ENCODE results near the gene GLYR1. TPM values are rescaled to one million over a fixed set of nuclear protein-coding genes. Genes with fewer than 3 reads are reported as not detected.

The GLYR1 gene
- total RNA-seq, 1 donor from 2014 or later, result 105 TPM

DNA sequence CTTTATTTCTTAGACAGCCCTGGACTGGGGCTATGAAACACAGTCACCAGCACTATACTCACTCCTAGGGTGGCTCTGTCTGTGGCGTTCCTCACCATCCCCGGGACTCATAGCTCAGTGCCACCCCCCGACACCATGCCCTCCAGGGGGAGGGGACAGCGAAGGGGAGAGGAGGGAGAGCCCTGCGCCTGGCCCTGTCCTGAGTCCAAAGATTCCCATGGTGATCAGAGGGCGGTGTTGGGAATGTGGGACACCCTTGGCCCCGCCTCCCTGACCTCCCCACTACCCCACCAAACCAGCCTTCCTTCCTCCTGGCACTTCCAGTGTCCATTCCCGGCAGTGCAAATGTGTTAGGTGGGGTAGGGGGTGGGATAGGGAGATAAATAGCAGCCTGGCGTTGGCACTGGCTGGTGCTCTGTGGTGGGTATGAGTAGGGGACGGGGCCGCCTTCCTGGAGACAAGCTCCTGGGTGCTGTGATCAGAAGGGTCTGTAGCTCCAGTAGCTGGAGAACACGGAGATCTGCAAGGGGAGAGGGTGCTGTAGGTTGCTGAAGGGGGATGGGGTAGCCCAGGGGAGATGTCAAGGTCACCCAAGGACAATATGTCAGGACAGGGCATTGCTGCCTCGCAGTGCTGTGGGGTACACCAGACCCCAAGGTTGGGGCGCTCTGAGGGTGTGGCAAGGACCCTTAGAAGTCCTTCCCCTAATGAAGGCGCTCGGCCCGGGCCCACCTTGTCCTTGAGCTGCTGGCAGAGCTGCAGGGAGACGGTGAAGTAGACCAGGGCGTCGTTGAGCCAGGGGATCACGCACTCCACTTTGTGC, 49.9 kb downstream of the GLYR1 start:
- Mint-ChIP-seq H3K4me3 (no peak overlapping the region), H3K27ac (no peak overlapping the region), H3K9me3 (no peaks in the 10 kb centered on the region), H3K36me3 (peaks cover 6% of the 10 kb centered on the region), H3K4me1 (peaks cover 10% of the 10 kb centered on the region), H3K27me3 (ENCODE audit: low read depth) (no peaks in the 10 kb centered on the region)
- no peak for DNase-seq (ENCODE audit: low spot score in 2 of 2, unreplicated experiment in 2 of 2)
- TF ChIP-seq, protein P1, sequence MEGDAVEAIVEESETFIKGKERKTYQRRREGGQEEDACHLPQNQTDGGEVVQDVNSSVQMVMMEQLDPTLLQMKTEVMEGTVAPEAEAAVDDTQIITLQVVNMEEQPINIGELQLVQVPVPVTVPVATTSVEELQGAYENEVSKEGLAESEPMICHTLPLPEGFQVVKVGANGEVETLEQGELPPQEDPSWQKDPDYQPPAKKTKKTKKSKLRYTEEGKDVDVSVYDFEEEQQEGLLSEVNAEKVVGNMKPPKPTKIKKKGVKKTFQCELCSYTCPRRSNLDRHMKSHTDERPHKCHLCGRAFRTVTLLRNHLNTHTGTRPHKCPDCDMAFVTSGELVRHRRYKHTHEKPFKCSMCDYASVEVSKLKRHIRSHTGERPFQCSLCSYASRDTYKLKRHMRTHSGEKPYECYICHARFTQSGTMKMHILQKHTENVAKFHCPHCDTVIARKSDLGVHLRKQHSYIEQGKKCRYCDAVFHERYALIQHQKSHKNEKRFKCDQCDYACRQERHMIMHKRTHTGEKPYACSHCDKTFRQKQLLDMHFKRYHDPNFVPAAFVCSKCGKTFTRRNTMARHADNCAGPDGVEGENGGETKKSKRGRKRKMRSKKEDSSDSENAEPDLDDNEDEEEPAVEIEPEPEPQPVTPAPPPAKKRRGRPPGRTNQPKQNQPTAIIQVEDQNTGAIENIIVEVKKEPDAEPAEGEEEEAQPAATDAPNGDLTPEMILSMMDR (IDR thresholded peaks at IDR 0.05; ENCODE audit: unreplicated experiment), result no peak

DNA sequence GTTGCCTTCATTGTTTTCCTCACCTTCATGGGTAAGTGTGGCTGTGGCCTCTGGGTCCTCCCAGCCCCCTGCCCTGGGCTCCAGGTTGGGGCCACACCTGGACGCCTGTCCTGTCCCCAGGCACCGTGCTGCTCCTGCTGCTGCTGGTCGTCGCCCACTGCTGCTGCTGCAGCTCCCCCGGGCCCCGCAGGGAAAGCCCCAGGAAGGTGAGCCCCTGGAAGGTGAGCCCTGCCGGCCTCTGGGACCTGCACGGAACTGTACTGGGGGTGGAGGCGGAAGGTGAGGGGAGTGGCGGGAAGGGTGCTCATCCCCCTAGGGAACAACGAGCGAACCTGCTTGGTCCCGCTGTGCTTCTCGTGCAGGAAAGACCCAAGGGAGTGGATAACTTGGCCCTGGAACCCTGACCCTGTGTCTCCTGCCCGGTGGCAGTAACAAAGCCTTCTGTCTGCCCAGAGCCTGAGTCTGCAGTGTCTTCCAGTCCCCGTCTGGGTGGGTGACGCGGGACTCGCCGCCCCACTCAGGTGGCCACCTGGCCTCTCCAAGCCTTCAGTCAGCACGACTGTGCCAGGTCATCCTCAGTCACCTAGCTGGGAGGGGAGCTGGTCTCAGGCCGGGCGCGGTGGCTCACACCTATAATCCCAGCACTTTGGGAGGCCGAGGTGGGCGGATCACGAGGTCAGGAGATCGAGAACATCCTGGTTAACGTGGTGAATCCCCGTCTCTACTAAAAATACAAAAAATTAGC, 51.1 kb downstream of the GLYR1 start:
- no peaks in the 10 kb centered on the region for H3K27me3 Mint-ChIP-seq (ENCODE audit: low read depth)
- DNase-seq (ENCODE audit: low spot score in 2 of 2, unreplicated experiment in 2 of 2), result no peak
- TF ChIP-seq, protein P1 (IDR thresholded peaks at IDR 0.05; ENCODE audit: unreplicated experiment), result no peak
- peaks cover 6% of the 10 kb centered on the region for H3K36me3 Mint-ChIP-seq
- H3K4me3 Mint-ChIP-seq, result no peak overlapping the region
- H3K4me1 Mint-ChIP-seq, result peaks cover 4% of the 10 kb centered on the region
- H3K9me3 Mint-ChIP-seq, result no peaks in the 10 kb centered on the region
- no peak overlapping the region for H3K27ac Mint-ChIP-seq

DNA sequence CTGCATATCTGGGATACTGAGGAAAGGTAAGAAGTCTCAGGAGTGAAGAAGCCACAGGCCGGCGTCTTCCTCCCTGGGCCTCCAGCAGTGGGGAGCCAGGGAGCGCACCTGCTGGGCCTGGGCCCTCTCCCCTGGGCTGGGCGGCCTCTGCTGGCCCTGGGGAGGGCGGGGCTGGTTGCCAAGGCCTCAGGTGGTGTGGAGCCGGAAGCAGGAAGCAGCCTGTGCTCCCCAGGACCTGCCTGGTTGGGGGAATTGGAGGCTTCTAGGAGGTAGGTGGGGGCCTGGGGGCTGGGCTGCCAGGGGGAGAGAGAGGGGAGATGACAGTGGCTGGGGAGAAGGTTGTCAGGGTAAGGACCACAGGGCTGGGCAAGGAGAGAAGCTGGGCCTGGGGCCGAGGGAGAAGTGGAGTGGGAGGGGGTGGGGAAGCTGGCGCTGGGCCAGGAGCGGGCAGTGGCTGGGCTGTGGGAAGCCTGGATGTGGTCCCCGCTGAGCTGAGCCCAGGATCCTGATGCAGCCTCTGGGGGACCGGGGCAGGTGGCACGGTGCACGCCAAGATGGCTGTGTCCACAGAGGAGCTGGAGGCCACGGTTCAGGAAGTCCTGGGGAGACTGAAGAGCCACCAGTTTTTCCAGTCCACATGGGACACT, 51.8 kb downstream of the GLYR1 start, which contains the start of gene SMIM22:
TSS of gene SMIM22 (plus strand) at position 189 of the 647 bp plus-strand sequence. CDS start at position 555, 366 bp downstream.
- Mint-ChIP-seq H3K36me3 (peaks cover 6% of the 10 kb centered on the region), H3K4me3 (no peak within 1 kb of the TSS), H3K27ac (no peak within 1 kb of the TSS), H3K27me3 (ENCODE audit: low read depth) (no peaks in the 10 kb centered on the region), H3K9me3 (no peaks in the 10 kb centered on the region), H3K4me1 (peaks cover under 1% of the 10 kb centered on the region)
- TF ChIP-seq, protein P1 (IDR thresholded peaks at IDR 0.05; ENCODE audit: unreplicated experiment), result no peak
- no peak for DNase-seq (ENCODE audit: low spot score in 2 of 2, unreplicated experiment in 2 of 2)

DNA sequence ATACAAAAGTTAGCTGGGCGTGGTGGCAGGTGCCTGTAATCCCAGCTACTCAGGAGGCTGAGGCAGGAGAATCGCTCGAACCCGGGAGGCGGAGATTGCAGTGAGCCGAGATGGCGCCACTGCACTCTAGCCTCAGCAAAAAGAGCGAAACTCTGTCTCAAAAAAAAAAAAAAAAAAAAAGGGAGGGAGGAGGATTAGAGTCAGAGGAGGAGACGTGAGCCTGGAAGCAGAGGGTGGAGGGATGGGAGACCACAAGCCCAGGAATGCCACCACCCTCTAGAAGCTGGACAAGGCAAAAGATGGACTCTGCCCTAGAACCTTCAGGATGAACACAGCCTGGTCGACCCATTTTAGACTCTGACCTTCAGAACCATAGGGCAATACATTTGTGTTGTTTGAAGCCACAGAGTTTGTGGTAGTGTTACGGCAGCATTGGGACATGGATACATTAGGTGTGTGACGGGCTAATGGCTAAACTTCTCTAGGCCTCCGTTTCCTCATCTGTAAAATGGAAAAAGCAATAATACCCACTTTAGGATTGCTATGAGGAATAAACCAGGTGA, 54.1 kb downstream of the GLYR1 start:
- H3K4me1 Mint-ChIP-seq, result peaks cover 9% of the 10 kb centered on the region
- TF ChIP-seq, protein P1 (IDR thresholded peaks at IDR 0.05; ENCODE audit: unreplicated experiment), result no peak
- no peak overlapping the region for H3K4me3 Mint-ChIP-seq
- H3K27me3 Mint-ChIP-seq (ENCODE audit: low read depth), result no peaks in the 10 kb centered on the region
- DNase-seq (ENCODE audit: low spot score in 2 of 2, unreplicated experiment in 2 of 2), result no peak
- H3K36me3 Mint-ChIP-seq, result peaks cover 4% of the 10 kb centered on the region
- no peaks in the 10 kb centered on the region for H3K9me3 Mint-ChIP-seq
- no peak overlapping the region for H3K27ac Mint-ChIP-seq

DNA sequence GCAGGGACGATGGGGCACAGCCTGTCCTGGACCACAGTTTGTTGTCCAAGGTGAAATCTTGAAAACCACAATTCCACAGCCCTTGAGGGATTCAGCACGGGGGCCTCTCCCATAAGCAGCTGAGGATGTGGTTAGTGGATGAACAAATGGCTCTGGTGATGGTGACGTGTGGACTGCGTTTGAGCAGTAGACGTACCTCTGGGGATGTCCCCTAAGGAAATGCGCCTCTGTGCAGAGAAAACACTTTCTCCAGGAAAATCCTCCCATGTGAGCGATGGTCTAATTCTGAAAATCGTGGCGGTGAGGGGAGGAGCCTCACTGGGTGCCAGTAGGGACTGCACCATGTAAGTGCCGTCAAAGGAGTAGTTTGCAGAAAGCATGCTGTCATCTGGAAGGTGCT, 56.2 kb downstream of the GLYR1 start:
- Mint-ChIP-seq H3K4me1 (peaks cover 12% of the 10 kb centered on the region), H3K36me3 (no peaks in the 10 kb centered on the region), H3K9me3 (no peaks in the 10 kb centered on the region), H3K27ac (no peak overlapping the region), H3K4me3 (no peak overlapping the region), H3K27me3 (ENCODE audit: low read depth) (no peaks in the 10 kb centered on the region)
- DNase-seq (ENCODE audit: low spot score in 2 of 2, unreplicated experiment in 2 of 2), result no peak
- TF ChIP-seq, protein P1 (IDR thresholded peaks at IDR 0.05; ENCODE audit: unreplicated experiment), result no peak

Data from mesothelial cell of epicardium (in vitro differentiated cells).